HG03196 (cell line): ENCODE results near the gene ASIC3.

Source experiments
- ATAC-seq: cut with Tn5 transposase; IDR thresholded peaks from one replicate; pipeline ENCODE4 v1.9.1; 2021; ENCODE audit not compliant: unreplicated experiment

ASIC3 gene

GRCh38 chr7:151056666-151057505 lies 8.6 kb downstream of the ASIC3 start:
- ATAC-seq = no peak

GRCh38 chr7:151057506-151057988 lies 9.2 kb downstream of the ASIC3 start, which contains the start of gene CDK5:
Gene CDK5 (minus strand): TSS chr7:151057897. CDS start chr7:151057848, 49 bp downstream.
- peak; percentile 1 for ATAC-seq

GRCh38 chr7:151057989-151058780 lies 9.9 kb downstream of the ASIC3 start:
- peak; percentile 84 for ATAC-seq

- no peak for ATAC-seq
Observed at GRCh38 chr7:151058781-151059366, 10.5 kb downstream of the ASIC3 start.

GRCh38 chr7:151059367-151060112 lies 11.2 kb downstream of the ASIC3 start, which contains the start of gene SLC4A2:
Gene SLC4A2 (plus strand): TSS chr7:151059589. CDS start chr7:151061988, 2,399 bp downstream.
- peak; percentile 31 for ATAC-seq

- no peak for ATAC-seq
Observed at GRCh38 chr7:151060113-151060415, 11.7 kb downstream of the ASIC3 start.

- no peak for ATAC-seq
Observed at GRCh38 chr7:151060416-151061212, 12.3 kb downstream of the ASIC3 start.

- no peak for ATAC-seq
Observed at GRCh38 chr7:151061213-151062110, 13.1 kb downstream of the ASIC3 start.

- ATAC-seq = no peak
Observed at GRCh38 chr7:151062111-151062398, 13.7 kb downstream of the ASIC3 start.

- ATAC-seq = no peak
Observed at GRCh38 chr7:151062399-151063211, 14.3 kb downstream of the ASIC3 start.

GRCh38 chr7:151063212-151063561 lies 14.9 kb downstream of the ASIC3 start:
- no peak for ATAC-seq

- ATAC-seq = no peak
Observed at GRCh38 chr7:151064454-151064853, 16.1 kb downstream of the ASIC3 start.

GRCh38 chr7:151064993-151065392 lies 16.7 kb downstream of the ASIC3 start:
- no peak for ATAC-seq

GRCh38 chr7:151065516-151065915 lies 17.2 kb downstream of the ASIC3 start:
- ATAC-seq = no peak

GRCh38 chr7:151066273-151066974 lies 18.1 kb downstream of the ASIC3 start:
- no peak for ATAC-seq

GRCh38 chr7:151068069-151068773 lies 19.9 kb downstream of the ASIC3 start:
- no peak for ATAC-seq
